B cell (primary cell): ENCODE results near the gene GIMAP6. TPM values are rescaled to one million over a fixed set of nuclear protein-coding genes. Genes with fewer than 3 reads are reported as not detected.

Experiments
- ATAC-seq: fragments of 200-7000 bp; cut with Tn5 transposase; one replicate; pipeline ENCODE4 v1.10.0; 2021; ENCODE audit warnings: low read depth, mild to moderate bottlenecking, moderate number of reproducible peaks, moderate library complexity
- CTCF ChIA-PET: fragments of 350-600 bp; sonication (Branson Sonifier 250); formaldehyde crosslinking; loops from one replicate; lab custom pipeline; 2021; ENCODE audit warnings: antibody characterized with exemption, inconsistent platforms; lab: Charles Lee
- POLR2A ChIA-PET: fragments of 350-600 bp; sonication (Branson Sonifier 250); formaldehyde crosslinking; loops from one replicate; lab custom pipeline; 2021; ENCODE audit warnings: antibody characterized with exemption; lab: Charles Lee
- DNase-seq: peaks from one replicate; pipeline ENCODE4 v3.0.0; 2013
- H2AFZ ChIP-seq: 2 replicates; pipeline ENCODE4 v1.6.1; 2012; ENCODE audit warnings: mild to moderate bottlenecking, low read depth, low read length; ENCODE audit not compliant: insufficient read depth, poor library complexity, severe bottlenecking
- H3K27ac ChIP-seq, 2 donors: 1 replicate in 1 of 2; 2 replicates in 1 of 2; pipeline ENCODE4 v1.5.1; 2012 to 2013; ENCODE audit warnings: low read length in 2 of 2, mild to moderate bottlenecking in 2 of 2, moderate library complexity in 1 of 2
- H3K27me3 ChIP-seq, 4 experiments: fragments of 200-600 bp in 1 of 4; sonication (generic) in 1 of 4; replicated peaks in 1 of 4; 1 replicate in 2 of 4; 2 replicates in 2 of 4; pipeline versions ENCODE4 v1.6.1 to v1.7.0; 2013 to 2016; ENCODE audit warnings: low read length in 3 of 4, mild to moderate bottlenecking in 2 of 4, mixed read lengths in 1 of 4, moderate library complexity in 1 of 4; ENCODE audit not compliant: insufficient read depth in 4 of 4, control insufficient read depth in 3 of 4; ENCODE audit errors: control extremely low read depth in 1 of 4
- H3K36me3 ChIP-seq, 2 experiments: replicated peaks in 1 of 2; 1 replicate in 1 of 2; 2 replicates in 1 of 2; pipeline versions ENCODE4 v1.6.1 to v1.7.1; 2013; ENCODE audit warnings: low read length in 1 of 2; ENCODE audit not compliant: insufficient read depth in 2 of 2, control insufficient read depth in 1 of 2; ENCODE audit errors: control extremely low read depth in 1 of 2, extremely low read depth in 1 of 2
- H3K4me1 ChIP-seq, 2 donors: fragments of 200-600 bp in 1 of 2; sonication (generic) in 1 of 2; 1 replicate in 1 of 2; 2 replicates in 1 of 2; pipeline versions ENCODE4 v1.5.1 to v1.6.1; 2013 to 2017; ENCODE audit warnings: low read length in 2 of 2; ENCODE audit not compliant: control insufficient read depth in 2 of 2, insufficient read depth in 2 of 2
- H3K4me2 ChIP-seq: replicated peaks from 2 replicates; pipeline ENCODE3; 2012; ENCODE audit warnings: mild to moderate bottlenecking, low read depth, low read length; ENCODE audit not compliant: poor library complexity, severe bottlenecking
- H3K4me3 ChIP-seq, 5 experiments: fragments of 200-600 bp in 1 of 5; sonication (generic) in 1 of 5; 1 replicate in 3 of 5; 2 replicates in 2 of 5; pipeline versions ENCODE4 v1.5.1 to v1.7.0; 2011 to 2016; ENCODE audit warnings: low read length in 4 of 5, mild to moderate bottlenecking in 4 of 5, low read depth in 2 of 5, control low read depth in 1 of 5, moderate library complexity in 1 of 5; ENCODE audit not compliant: insufficient read depth in 1 of 5; ENCODE audit errors: control extremely low read depth in 1 of 5, extremely low read depth in 1 of 5
- H3K79me2 ChIP-seq: fragments of 200-600 bp; sonication (generic); one replicate; pipeline ENCODE4 v1.6.0; 2016; ENCODE audit warnings: low read length; ENCODE audit not compliant: control insufficient read depth, insufficient read depth
- H3K9ac ChIP-seq: fragments of 200-600 bp; sonication (generic); 2 replicates; pipeline ENCODE4 v1.6.1; 2017; ENCODE audit warnings: mild to moderate bottlenecking, low read length, moderate library complexity
- H3K9me3 ChIP-seq, 3 donors: one replicate each; pipeline versions ENCODE4 v1.6.1 to v1.7.1; 2013; ENCODE audit warnings: low read length in 2 of 3; ENCODE audit not compliant: control insufficient read depth in 2 of 3, insufficient read depth in 1 of 3; ENCODE audit errors: control extremely low read depth in 1 of 3
- H4K20me1 ChIP-seq: 2 replicates; pipeline ENCODE4 v1.6.0; 2012; ENCODE audit warnings: mild to moderate bottlenecking, low read length; ENCODE audit not compliant: insufficient read depth, control insufficient read depth, poor library complexity, severe bottlenecking
- H3K27ac Mint-ChIP-seq: one replicate; pipeline ENCODE4 v1.8.0; 2021; ENCODE audit warnings: mixed read lengths
- H3K27me3 Mint-ChIP-seq: one replicate; pipeline ENCODE4 v1.8.0; 2021; ENCODE audit warnings: mixed read lengths
- H3K4me1 Mint-ChIP-seq: one replicate; pipeline ENCODE4 v1.8.0; 2021; ENCODE audit warnings: mixed read lengths
- H3K4me3 Mint-ChIP-seq: one replicate; pipeline ENCODE4 v1.8.0; 2021; ENCODE audit warnings: mixed read lengths
- H3K9me3 Mint-ChIP-seq: one replicate; pipeline ENCODE4 v1.8.0; 2022; ENCODE audit warnings: mixed read lengths; ENCODE audit not compliant: insufficient read depth
- EZH2 ChIP-seq: IDR thresholded peaks from 2 replicates; pipeline ENCODE4 v1.6.1; 2012; ENCODE audit warnings: borderline replicate concordance, low read depth, mild to moderate bottlenecking, moderate library complexity, low read length; ENCODE audit not compliant: insufficient read depth, poor library complexity, severe bottlenecking
- WGBS: methylation state at CpG from one replicate; pipeline ENCODE4 v1.1.5; 2013; ENCODE audit warnings: missing lambda C conversion rate; ENCODE audit not compliant: insufficient coverage; 5-methylcytosine and 5-hydroxymethylcytosine counted together
- intact Hi-C: fragments of 100-400 bp; cut with micrococcal nuclease; formaldehyde crosslinking; loops from one replicate; pipeline ENCODE4 v1.10.0; 2022
- polyA plus RNA-seq: library from polyadenylated mRNA; depleted of rRNA; stranded (reverse); fragments of >200 nt; gene quantifications from 2 replicates; pipeline ENCODE4 v1.2.3, GENCODE V29; 2012
- total RNA-seq, 2 donors: library from RNA; stranded (reverse); fragments of 120-200 nt in 1 of 2; gene quantifications; 1 replicate in 1 of 2; 2 replicates in 1 of 2; pipeline versions ENCODE4 v1.2.3 to v1.2.4, GENCODE V29; 2013 to 2022
- TF ChIP-seq, protein P1 (sequence below): fragments of 200-600 bp; IDR thresholded peaks from one replicate; pipeline ENCODE4 v1.8.0; 2022; ENCODE audit warnings: antibody characterized with exemption, mild to moderate bottlenecking

Gene GIMAP6
- total and polyA plus RNA-seq, 2 donors (not counting 1 experiment from before 2014, with no cell fraction given): 0.39 to 0.45 TPM

DNA sequence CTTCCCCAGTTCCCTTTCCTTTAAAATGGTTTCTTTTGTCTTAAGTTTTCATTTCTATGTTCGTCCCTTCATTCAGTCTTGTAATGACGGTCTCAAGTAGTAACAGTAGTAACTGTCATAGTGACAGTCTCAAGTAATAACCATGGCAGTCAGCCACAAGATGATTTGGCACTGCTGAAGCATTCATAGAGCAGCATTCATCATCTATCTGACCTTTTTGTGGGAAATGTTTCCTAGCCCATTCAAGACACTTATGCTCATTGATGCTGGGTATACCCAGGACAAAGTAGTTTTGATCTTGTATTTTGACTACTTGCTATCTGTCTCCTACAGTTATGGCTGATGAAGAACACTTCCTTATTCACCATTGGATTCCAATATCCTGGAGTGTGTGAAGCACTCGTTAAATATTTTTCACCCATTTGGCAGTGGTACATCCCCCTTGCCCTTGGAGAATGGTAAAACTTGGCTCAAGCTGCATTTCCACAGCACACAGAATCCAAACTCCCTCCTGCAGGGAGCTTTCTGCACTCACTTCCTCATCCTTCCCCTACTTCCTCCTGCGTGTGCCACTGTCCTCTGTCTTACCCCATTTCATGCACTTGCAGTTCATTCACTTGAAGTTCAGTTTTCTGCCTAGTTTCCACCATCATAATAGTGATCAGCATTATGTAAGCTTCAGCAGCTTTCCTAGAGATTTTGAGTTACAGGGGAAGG, 46.0 kb downstream of the GIMAP6 start:
- no peak overlapping the region for H3K27ac ChIP-seq
- ATAC-seq (no peak), DNase-seq (no peak)
- peaks cover 0 to 2% (median 0%) of the 10 kb centered on the region in 4 experiments for H3K27me3 ChIP-seq
- H3K4me3 ChIP-seq: no peak overlapping the region
- intact Hi-C loops: no loop called here
- WGBS: 44% methylated on average over 2 of the region's 4 CpGs
- no peak overlapping the region for H3K4me2 ChIP-seq
- H3K4me1 ChIP-seq: no peaks in the 10 kb centered on the region
- H3K36me3 ChIP-seq: no peaks in the 10 kb centered on the region
- H3K4me1 Mint-ChIP-seq: peaks cover 5% of the 10 kb centered on the region
- H2AFZ ChIP-seq: peak overlapping the region; percentile 47
- CTCF ChIA-PET: no interaction called here
- no peaks in the 10 kb centered on the region for H3K9me3 Mint-ChIP-seq
- no peak for TF ChIP-seq EZH2
- TF ChIP-seq, protein P1, sequence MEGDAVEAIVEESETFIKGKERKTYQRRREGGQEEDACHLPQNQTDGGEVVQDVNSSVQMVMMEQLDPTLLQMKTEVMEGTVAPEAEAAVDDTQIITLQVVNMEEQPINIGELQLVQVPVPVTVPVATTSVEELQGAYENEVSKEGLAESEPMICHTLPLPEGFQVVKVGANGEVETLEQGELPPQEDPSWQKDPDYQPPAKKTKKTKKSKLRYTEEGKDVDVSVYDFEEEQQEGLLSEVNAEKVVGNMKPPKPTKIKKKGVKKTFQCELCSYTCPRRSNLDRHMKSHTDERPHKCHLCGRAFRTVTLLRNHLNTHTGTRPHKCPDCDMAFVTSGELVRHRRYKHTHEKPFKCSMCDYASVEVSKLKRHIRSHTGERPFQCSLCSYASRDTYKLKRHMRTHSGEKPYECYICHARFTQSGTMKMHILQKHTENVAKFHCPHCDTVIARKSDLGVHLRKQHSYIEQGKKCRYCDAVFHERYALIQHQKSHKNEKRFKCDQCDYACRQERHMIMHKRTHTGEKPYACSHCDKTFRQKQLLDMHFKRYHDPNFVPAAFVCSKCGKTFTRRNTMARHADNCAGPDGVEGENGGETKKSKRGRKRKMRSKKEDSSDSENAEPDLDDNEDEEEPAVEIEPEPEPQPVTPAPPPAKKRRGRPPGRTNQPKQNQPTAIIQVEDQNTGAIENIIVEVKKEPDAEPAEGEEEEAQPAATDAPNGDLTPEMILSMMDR: no peak
- POLR2A ChIA-PET: no interaction called here
- H3K9me3 ChIP-seq: no peaks in the 10 kb centered on the region
- no peak overlapping the region for H3K9ac ChIP-seq
- no peaks in the 10 kb centered on the region for H4K20me1 ChIP-seq
- H3K79me2 ChIP-seq: no peaks in the 10 kb centered on the region
- H3K27ac Mint-ChIP-seq: no peak overlapping the region
- no peak overlapping the region for H3K4me3 Mint-ChIP-seq
- H3K27me3 Mint-ChIP-seq: peaks cover 9% of the 10 kb centered on the region

DNA sequence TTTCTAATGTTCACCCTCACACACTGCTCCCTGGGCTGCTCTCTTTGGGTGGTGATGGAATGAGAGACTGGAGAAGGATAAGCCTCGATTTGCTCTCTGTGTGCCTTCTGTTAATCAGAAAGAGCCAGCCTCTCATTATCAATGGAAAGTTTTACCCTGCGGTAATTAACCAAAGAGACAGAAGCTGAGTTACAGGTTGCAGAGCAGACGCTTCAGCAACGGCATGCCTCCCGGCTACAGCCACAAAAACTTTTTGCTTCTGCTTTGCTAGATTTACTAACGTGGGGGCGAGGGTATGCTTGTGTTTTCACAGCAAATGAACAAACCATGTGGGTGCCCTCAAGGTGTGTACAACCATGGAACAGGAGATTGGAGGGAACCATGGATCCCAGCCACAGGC, 47.0 kb downstream of the GIMAP6 start:
- POLR2A ChIA-PET: no interaction called here
- Histone ChIP-seq H2AFZ (no peak overlapping the region), H3K27ac (no peak overlapping the region), H3K9ac (no peak overlapping the region), H3K4me1 (no peaks in the 10 kb centered on the region), H3K4me2 (no peak overlapping the region), H3K27me3 (peaks cover 0 to 2% (median 0%) of the 10 kb centered on the region in 4 experiments), H4K20me1 (no peaks in the 10 kb centered on the region), H3K4me3 (no peak overlapping the region), H3K79me2 (no peaks in the 10 kb centered on the region), H3K36me3 (no peaks in the 10 kb centered on the region), H3K9me3 (no peaks in the 10 kb centered on the region)
- CTCF ChIA-PET: no interaction called here
- no peak overlapping the region for H3K27ac Mint-ChIP-seq
- no peak for DNase-seq
- peaks cover 15% of the 10 kb centered on the region for H3K27me3 Mint-ChIP-seq
- H3K4me3 Mint-ChIP-seq: no peak overlapping the region
- TF ChIP-seq EZH2: no peak
- TF ChIP-seq, protein P1: no peak
- 93% methylated on average over 7 of the region's 7 CpGs for WGBS
- intact Hi-C loops: no loop called here
- peaks cover 5% of the 10 kb centered on the region for H3K4me1 Mint-ChIP-seq
- no peak for ATAC-seq
- no peaks in the 10 kb centered on the region for H3K9me3 Mint-ChIP-seq
